ENCODE data around the gene DFFB. TPM values are rescaled to one million over a fixed set of nuclear protein-coding genes. Genes with fewer than 3 reads are reported as not detected.

Gene DFFB
- total RNA-seq, 1 experiment from 2014 or later: 9.0 TPM

- no peak for TF ChIP-seq CTCF (IDR thresholded peaks at IDR 0.05 in 2 of 3, conservative IDR thresholded peaks at IDR 0.05 in 1 of 3; ENCODE audit: borderline replicate concordance in 1 of 3, insufficient read depth in 1 of 3, low read depth in 2 of 3, low read length in 2 of 3)
Observed at GRCh38 chr1:3886691-3887090, 29.4 kb downstream of the DFFB start (continued).

- H3K4me3 ChIP-seq (replicated peaks in 1 of 2; ENCODE audit: low read depth in 1 of 2, low read length in 2 of 2): no peak overlapping the region
- intact Hi-C loops (cut with micrococcal nuclease): no loop called here
- H3K36me3 ChIP-seq (ENCODE audit: control insufficient read depth in 1 of 2, insufficient read depth in 2 of 2, low read length in 2 of 2): peaks cover 17 to 24% of the 10 kb centered on the region in 2 experiments; a peak in 3 of 4 replicates
- no peak overlapping the region for H3K27ac ChIP-seq (ENCODE audit: low read depth, low read length)
- POLR2A ChIA-PET: no interaction called here
- no peaks in the 10 kb centered on the region for H3K9me2 ChIP-seq (ENCODE audit: insufficient read depth)
- no peak overlapping the region for H3K4me2 ChIP-seq (ENCODE audit: low read length)
- ATAC-seq (no peak), DNase-seq (ENCODE audit: low read depth, low spot score) (no peak)
- H4K20me1 ChIP-seq (ENCODE audit: insufficient read depth): no peaks in the 10 kb centered on the region
- CTCF ChIA-PET: no interaction called here
- TF ChIP-seq RAD21 (IDR thresholded peaks at IDR 0.05; ENCODE audit: low read depth) (no peak), ZBTB33 (IDR thresholded peaks at IDR 0.05; ENCODE audit: extremely low read depth, insufficient replicate concordance, low read length) (no peak), EGR1 (IDR thresholded peaks at IDR 0.05; ENCODE audit: low read depth) (no peak), CBX3 (IDR thresholded peaks at IDR 0.05; ENCODE audit: low read depth) (no peak), CTCF (IDR thresholded peaks at IDR 0.05 in 2 of 3, conservative IDR thresholded peaks at IDR 0.05 in 1 of 3; ENCODE audit: borderline replicate concordance in 1 of 3, insufficient read depth in 1 of 3, low read depth in 2 of 3, low read length in 2 of 3) (no peak), REST (IDR thresholded peaks at IDR 0.05; ENCODE audit: low read depth) (no peak), YY1 (IDR thresholded peaks at IDR 0.05; ENCODE audit: extremely low read depth, insufficient replicate concordance, low read depth, low read length) (no peak)
- TF ChIP-seq, protein P1, sequence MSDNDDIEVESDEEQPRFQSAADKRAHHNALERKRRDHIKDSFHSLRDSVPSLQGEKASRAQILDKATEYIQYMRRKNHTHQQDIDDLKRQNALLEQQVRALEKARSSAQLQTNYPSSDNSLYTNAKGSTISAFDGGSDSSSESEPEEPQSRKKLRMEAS (IDR thresholded peaks at IDR 0.05): no peak
- TF ChIP-seq, protein P2, sequence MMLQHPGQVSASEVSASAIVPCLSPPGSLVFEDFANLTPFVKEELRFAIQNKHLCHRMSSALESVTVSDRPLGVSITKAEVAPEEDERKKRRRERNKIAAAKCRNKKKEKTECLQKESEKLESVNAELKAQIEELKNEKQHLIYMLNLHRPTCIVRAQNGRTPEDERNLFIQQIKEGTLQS (IDR thresholded peaks at IDR 0.05): no peak
- no TSS peak for BruUV-seq (replicated peaks)
- H3K27me3 ChIP-seq (ENCODE audit: insufficient read depth, low read length): no peaks in the 10 kb centered on the region
- no peaks in the 10 kb centered on the region for H3K4me1 ChIP-seq (ENCODE audit: control insufficient read depth in 1 of 2, insufficient read depth in 2 of 2, low read length in 2 of 2)
- peaks cover 15% of the 10 kb centered on the region for H3K79me2 ChIP-seq (ENCODE audit: insufficient read depth, low read length)
- RAD21 ChIA-PET (ENCODE audit: low non-redundant PET in 1 of 2, low total read pairs in 2 of 2, uncharacterized antibody in 2 of 2, unreplicated experiment in 2 of 2): no interaction called here
- H3K9me3 ChIP-seq (ENCODE audit: control insufficient read depth in 1 of 2, insufficient read depth in 1 of 2, low read depth in 1 of 2, low read length in 2 of 2): no peaks in the 10 kb centered on the region
- H3K9ac ChIP-seq (ENCODE audit: low read length): no peak overlapping the region
- no peak overlapping the region for H2AFZ ChIP-seq (ENCODE audit: low read depth, low read length, poor library complexity, severe bottlenecking)
Observed at GRCh38 chr1:3888301-3888700, 31.0 kb downstream of the DFFB start.
